ENCODE data around the gene FIBIN.

GRCh38 chr11:26951809-26952515, 42.0 kb upstream of the FIBIN start:
- TF ChIP-seq EP300 (IDR thresholded peaks at IDR 0.05) (no peak), CTCF (IDR thresholded peaks at IDR 0.05) (no peak), POLR2A (IDR thresholded peaks at IDR 0.05) (no peak)
